Measurements from ENCODE around the gene CILP2.
A peak's percentile ranks its signal among the peaks of the same experiment; 100 is the strongest.

CILP2 gene

DNA sequence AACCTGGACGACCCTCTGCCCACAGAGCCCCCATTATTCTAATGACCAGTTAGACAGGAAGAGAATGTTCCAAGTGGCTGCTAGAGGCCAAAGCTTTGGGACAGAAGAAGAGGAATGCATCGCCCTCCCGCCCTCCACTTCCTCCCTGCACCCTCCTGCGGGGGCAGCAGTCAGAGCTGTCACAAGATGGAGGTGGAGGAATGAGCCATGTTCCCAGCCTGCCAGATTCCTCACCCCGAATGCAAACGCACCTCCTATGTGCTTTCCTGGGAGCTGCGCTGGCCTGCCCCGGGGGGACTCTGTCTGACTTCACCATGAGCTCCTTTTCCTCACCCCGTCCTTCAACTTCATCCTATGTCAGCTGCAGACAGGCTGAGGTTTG lies 7.7 kb upstream of the CILP2 start:
- peak; percentile 24 to 72 (median 54) for DNase-seq

DNA sequence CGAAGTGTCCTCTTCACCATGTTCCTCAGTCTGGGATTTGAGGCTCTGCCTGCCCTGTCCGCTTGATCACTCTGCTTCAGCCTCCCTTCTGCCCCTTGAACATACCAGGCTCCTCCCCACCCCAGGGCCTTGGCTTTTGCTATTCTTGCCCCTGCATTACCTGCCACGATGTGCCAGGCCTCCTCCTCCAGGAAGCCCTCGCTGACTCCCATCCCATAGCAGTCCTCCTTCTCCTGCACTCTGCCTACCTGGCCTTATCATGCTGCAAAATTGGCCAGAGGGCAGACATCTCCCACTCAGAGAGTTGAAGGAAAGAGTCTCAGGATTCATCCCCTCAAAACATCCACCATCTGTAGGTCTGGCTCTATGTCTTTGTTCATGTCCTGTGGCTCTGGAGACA lies 7.2 kb upstream of the CILP2 start:
- no peak for DNase-seq

DNA sequence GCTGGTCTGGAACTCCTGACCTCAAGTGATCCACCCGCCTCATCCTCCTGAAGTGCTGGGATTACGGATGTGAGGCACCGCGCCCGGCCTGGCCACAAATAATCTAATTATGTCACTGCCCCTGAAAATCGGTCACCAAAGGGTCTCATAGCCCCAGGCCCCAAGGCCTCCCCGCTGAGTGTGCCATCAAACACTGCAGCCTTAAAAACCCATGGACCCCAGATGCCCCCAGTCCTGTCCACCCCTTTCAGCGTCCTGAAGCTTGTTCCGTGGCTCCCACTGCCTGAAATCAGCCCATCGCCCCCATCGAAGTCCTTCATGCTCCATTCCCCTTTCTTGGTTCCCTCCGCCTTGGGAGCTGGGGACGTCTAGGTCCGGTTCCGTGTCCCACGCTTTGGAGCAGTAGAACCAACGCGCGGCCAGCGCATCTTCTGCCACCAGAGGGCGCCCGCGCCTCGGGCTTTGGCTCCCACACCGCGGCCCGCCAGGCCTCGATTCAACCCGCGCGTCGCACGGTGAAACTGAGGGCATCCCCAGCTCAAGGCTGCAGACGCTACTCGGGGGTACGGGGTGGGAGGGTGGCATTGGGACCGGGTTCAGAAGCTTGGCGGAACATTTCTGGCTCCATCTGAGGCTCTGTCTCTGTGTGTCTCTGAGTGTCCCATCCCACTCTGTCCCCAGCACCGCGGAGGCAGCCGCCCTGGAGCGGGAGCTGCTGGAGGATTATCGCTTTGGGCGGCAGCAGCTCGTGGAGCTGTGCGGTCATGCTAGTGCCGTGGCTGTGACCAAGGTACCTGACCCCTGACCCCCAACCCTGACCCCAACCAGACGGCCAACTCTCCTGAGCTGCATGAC lies 5.9 kb upstream of the CILP2 start:
- peak; percentile 81 to 93 (median 92) for DNase-seq

DNA sequence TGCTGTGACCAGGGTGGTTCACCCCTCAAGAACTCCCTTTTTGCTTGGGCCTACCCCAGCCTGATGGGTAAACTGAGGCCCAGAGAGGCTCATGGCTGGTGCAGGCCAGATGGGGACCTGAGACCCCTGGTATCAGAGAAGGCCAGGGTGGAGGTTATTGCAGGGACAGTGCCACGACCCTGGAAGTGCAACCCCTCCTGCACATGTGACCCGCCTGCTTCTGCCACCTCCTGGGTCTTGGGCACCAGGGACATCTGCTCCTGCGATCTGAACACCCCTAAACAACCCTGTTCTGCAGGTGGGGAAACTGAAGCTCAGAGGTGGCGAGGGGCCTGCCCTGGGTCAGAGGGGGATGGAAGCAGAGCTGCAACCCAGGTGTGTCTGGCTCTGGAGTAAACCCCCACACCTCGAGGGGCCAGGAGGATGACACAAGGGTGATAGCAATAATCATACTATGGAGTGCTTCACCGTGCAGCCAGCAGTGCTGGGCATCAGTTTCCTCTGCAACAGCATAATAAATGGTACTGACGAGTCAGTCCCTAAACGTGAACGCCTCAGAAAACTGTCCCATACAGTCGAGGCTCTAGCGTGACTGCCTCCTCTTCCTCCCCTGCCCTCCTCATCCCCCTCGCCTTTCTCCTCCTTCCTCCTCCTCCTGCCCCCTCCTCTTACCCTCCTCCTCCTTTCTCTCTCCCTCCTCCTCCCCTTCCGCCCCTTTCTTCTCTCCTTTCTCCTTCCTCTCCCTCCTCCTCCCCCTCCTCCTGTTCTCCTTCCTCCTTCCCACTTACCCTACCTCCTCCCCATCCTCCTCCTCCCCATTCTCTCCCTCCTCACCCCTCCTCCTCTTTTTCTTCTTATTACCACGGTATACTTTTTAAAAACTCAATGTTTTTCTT lies 5.0 kb upstream of the CILP2 start:
- no peak for DNase-seq

DNA sequence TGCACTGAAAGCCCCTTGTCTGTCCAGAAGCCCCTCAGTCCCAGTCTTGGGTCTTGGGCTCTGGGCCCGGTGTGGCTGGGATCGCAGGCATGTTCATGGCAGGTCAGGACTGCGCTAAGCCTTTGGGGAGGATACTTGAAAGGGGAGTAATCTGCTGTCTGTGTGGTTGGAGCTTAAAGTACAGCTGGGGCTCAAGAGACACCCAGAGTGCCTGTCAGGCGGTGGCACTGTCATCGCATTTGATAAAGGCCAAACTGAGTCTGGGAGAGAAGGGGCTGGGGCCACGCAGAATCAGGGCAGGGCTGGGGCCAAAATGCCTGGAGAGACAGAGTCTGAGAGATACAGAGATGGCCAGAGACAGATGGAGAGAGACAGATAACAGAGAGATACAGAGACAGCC lies 4.2 kb upstream of the CILP2 start:
- DNase-seq: no peak

DNA sequence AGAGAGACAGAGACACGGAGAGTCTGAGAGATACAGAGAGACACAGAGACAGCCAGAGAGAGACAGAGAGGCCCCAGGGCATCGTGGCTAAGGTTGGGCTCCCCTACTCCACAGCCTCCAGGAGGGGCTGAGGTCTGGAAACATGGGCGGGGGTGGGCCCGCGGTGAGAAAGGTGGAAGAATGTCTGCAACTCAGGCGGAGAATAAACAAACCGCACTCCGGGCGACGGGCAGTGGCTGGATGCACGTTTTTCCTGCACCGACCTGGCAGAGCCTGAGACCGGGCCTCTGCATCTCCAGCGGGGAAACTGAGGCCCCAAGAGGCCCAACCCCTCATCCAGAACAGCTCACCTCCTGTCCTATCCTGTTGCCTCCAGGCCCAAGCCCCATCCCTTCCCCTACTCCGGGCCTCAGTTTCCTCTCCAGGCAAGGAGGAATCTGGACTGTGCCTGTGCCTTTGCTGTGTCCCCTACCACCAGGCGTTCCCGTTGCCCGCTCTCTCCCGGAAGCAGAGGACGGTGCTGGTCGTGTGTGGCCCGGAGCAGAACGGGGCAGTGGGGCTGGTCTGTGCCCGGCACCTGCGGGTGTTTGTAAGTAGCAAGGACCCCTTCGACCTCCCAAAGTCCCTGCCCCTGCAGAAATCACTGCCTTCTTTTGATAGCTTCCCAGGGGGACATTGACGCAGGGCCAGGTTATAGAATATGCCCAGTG lies 3.4 kb upstream of the CILP2 start:
- no peak for DNase-seq

DNA sequence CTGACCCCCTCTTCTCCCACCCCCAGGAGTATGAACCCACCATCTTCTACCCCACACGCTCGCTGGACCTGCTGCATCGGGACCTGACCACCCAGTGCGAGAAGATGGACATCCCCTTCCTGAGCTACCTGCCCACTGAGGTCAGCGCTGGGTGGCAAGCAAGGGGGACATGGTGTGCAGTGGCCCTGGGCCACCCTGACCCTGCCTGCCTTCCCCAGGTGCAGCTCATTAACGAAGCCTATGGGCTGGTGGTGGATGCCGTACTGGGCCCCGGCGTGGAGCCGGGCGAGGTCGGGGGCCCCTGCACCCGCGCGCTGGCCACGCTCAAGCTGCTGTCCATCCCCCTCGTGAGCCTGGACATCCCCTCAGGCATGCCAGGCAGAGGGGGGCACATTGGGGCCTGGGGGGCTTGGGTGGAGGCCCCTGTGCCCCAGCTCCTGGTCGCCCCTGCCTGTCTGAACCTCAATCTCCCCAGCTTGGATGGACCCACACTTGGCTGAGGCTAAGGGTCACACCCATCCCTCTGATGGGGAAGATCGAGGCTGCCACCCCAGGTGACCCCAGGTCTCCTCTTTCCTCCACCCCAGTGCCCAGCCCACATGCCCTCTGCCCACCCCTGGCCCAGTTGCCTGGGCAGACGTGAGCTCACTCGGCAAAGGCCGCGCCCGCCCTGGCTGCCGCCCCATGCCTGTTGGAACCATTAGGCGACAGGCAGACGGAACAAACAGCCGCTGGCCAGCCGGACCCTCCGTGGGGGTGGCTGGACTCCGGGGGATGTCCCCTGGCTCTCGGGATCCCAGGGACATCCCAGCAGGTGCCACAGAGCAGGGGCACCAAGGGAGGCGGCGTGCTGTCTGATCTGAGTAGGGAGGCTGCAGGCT lies 2.5 kb upstream of the CILP2 start:
- no peak for DNase-seq

DNA sequence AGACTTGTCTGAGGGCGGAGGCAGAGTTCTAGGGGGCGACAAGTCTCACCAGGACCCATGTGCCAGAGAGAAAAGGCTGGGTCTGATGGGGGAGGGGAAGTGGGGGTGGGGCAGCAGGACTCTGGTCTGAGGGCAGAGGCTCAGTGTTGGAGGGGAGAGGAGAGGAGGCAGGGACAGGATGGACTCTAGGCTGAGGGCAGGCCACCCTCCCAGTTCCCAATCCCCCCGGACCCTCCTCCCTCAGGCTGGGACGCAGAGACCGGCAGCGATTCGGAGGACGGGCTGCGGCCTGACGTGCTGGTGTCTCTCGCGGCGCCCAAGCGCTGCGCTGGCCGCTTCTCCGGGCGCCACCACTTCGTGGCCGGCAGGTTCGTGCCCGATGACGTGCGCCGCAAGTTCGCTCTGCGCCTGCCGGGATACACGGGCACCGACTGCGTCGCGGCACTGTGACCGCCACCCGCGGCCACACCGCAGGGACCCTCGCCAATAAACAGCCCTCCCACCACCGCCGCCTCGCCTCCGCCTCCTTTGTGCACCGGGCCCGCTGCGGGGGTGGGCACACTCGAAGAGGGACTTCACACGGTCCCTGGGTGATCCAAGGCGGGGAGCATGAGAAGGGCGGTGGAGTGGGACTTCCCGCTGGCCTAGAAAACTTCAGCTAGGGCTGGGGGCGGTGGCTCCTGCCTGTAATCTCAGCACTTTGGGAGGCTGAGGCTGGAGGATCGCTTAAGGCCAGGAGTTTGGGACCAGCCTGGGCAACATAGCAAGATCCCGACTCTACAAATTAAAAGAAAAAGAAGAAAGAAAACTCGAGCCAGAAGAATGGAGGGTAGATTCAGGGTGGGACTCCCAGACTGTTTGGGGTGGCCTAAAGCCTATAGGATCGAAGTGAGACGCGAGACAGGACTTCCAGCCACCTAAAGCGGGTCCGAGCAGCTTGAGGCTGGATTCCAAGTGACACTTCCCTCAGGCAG lies 703 bp upstream of the CILP2 start:
- peak in 1 of 4 experiments; percentile 31 for DNase-seq

DNA sequence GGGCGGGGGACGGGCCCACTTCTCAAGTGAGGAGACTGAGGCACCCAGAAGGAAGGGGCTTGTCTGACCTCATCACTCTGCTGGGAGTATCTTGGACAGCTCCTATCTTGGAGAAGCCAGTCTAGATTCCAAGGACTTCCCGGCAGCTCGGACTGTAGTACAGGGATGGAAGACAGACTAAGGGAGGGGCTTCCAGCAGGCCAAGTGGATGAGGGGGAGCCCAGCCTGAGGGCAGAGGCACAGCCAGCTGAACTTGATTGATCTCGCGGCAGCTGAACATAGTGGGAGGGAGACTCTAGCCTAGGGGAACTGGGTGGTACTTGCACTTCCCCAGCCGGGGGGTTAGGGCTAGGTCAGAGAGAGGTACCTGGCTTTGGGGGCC lies 711 bp downstream of the CILP2 start:
- DNase-seq: no peak

DNA sequence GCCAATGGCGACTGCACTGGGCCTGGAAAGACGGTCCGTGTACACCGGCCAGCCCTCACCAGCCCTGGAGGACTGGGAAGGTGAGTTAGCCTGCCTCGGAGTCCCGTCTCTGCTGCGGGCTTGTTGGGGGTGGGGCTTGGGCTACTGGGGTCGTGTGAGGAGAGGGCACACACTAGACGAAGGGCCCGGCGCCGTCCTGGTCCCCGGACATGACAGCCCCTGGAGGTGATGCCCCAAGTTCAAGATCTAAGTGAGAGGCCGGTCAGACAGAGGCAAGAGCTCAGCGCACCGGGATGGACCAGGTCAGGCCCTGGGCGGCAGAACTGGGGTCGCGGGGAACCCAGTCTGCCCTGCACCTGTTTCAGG lies 1.6 kb downstream of the CILP2 start:
- no peak for DNase-seq

DNA sequence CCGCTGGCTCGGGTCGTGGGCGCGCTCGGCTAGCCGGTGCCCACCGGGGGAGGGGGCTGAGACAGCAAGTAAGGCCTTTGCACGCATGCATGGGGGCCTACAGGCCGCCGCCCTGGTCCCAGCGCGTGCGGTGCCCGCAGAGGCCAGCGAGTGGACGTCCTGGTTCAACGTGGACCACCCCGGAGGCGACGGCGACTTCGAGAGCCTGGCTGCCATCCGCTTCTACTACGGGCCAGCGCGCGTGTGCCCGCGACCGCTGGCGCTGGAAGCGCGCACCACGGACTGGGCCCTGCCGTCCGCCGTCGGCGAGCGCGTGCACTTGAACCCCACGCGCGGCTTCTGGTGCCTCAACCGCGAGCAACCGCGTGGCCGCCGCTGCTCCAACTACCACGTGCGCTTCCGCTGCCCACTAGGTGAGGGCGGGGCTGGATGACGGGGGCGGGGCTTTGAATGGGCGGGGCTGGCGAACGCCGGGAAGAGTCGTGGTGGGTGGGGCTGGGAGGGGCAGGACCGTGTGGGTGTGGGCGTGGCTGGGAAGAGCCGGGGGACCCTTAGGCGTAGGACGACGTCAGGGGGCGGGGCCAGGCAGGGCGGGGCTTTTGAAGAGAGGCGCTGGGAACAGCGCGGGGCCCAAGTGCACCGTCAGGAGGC lies 2.1 kb downstream of the CILP2 start:
- peak; percentile 65 to 87 (median 77) for DNase-seq

DNA sequence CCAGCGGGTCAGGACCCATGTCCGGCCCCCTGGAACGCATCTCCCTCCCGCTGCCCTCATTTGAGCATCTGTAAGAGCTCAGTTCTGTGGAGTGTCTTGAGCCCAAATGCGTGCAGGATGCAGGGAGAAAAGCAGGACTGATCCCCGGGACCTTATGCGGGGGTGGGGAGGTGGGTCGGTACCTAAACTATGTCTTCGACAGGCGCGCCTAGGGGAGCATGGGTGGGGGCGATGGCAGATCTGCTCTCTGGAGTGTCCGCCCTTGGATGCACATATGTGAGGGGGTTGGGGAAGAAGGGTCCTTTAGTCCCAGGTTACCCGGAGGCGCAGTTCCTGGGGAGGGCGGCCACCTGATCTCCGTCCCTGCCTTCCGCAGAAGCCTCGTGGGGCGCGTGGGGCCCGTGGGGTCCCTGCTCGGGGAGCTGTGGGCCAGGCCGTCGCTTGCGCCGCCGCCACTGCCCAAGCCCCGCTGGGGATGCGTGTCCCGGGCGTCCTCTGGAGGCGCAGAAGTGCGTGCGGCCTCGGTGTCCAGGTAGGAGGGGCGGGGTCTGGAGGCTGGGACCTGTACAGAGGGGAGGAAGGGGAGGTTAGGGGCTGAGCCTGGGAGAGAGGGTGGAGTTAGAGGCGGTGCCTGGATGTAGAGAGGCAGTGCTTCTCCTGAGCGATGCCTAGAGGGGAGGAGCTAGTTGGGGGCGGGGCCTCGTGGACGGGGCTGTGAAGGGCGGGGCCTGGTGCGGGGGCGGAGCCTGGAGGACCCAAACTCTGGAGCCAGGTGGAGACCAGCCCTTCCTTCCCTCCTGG lies 2.9 kb downstream of the CILP2 start:
- DNase-seq: peak; percentile 31 to 63 (median 42)

DNA sequence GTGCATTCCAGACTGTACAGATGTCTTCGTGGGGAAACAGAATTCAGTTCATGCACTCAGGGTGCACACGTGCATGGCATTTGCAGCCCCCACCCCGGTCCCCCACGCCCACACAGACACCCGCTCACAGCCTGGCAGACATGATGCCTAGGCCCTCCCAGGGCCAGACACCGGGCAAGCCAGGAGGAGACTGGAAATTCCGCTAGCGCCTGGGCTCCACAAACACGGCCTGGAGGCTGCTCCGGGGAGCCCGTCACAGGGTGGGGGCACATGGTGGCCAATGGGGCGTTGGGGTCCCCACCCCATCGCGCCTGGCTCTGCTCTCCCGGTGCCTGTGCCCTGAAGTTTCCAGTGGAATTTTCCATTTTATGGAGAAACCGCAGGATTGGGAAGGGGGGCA lies 3.6 kb downstream of the CILP2 start:
- DNase-seq: no peak

DNA sequence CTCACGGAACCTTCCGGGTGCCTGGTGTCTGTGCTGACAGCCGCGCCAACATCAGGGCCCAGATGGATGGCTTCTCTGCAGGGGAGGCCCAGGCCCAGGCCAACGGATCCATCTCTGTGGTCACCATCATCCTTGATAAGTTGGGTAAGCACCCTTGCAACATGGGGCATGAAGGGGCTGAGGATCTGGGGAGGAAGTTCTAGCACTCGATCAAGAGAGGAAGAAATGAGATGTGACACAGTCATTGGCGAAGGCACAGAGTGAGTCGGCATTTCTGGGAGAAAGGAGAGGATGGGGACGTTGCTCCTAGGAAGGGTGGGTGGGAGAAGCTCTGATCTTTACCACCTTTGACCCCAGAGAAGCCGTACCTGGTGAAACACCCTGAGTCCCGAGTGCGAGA lies 4.4 kb downstream of the CILP2 start:
- DNase-seq: peak; percentile 49 to 66 (median 65)

DNA sequence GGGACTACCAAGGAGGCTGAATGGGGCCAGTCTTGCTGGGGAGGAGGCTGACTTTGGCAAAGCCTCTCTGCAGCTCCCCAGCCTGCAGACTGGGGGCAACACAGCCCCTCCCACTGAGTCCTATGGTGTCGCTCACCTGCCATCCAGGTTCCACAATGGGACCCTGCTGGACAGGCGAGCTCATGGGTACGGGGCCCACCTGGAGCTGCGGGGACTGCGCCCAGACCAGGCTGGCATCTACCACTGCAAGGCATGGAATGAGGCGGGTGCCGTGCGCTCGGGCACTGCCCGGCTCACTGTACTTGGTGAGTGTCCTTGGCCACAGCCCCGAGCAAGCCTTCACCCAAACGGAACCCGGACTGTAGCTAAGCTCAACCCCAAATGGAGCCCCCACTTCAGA lies 5.0 kb downstream of the CILP2 start:
- DNase-seq: no peak

DNA sequence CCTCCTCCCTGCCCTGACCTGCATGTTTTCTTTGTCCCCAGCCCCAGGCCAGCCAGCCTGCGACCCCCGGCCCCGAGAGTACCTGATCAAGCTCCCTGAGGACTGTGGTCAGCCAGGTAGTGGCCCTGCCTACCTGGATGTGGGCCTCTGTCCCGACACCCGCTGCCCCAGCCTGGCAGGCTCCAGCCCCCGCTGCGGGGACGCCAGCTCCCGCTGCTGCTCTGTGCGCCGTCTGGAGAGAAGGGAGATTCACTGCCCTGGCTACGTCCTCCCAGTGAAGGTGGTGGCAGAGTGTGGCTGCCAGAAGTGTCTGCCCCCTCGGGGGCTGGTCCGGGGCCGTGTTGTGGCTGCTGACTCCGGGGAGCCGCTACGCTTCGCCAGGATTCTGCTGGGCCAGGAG lies 5.6 kb downstream of the CILP2 start:
- no peak for DNase-seq

DNA sequence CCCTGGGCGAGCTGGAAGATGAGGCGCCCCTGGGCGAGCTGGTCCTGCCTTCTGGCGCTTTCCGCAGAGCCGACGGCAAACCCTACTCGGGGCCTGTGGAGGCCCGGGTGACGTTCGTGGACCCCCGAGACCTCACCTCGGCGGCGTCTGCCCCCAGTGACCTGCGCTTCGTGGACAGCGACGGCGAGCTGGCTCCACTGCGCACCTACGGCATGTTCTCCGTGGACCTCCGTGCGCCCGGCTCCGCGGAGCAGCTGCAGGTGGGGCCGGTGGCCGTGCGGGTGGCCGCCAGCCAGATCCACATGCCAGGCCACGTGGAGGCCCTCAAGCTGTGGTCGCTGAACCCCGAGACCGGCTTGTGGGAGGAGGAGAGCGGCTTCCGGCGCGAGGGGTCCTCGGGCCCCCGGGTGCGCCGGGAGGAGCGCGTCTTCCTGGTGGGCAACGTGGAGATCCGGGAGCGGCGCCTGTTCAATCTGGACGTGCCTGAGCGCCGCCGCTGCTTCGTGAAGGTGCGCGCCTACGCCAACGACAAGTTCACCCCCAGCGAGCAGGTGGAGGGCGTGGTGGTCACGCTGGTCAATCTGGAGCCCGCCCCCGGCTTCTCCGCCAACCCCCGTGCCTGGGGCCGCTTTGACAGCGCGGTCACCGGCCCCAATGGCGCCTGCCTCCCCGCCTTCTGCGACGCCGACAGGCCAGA lies 6.3 kb downstream of the CILP2 start:
- no peak for DNase-seq

DNA sequence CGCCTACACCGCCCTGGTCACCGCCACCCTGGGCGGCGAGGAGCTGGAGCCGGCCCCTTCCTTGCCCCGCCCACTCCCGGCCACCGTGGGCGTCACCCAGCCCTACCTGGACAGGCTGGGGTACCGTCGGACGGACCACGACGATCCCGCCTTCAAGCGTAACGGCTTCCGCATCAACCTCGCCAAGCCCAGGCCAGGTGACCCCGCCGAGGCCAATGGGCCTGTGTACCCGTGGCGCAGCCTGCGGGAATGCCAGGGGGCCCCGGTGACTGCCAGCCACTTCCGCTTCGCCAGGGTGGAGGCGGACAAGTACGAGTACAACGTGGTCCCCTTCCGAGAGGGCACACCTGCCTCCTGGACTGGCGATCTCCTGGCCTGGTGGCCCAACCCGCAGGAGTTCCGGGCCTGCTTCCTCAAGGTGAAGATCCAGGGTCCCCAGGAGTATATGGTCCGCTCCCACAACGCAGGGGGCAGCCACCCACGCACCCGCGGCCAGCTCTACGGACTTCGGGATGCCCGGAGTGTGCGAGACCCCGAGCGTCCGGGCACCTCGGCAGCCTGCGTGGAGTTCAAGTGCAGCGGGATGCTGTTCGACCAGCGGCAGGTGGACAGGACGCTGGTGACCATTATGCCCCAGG lies 7.0 kb downstream of the CILP2 start:
- no peak for DNase-seq
